Cardiac fibroblast (primary cell): ENCODE data around the gene KCNB1.

Source experiments
- DNase-seq, 2 donors: peaks; one replicate each; pipeline versions ENCODE4 v3.0.0 to v3.0.0-alpha.2; 2010; ENCODE audit warnings: low read depth in 2 of 2
- H3K4me3 ChIP-seq, 2 donors: replicated peaks in 1 of 2; 1 replicate in 1 of 2; 2 replicates in 1 of 2; pipeline ENCODE4 v1.5.1; 2011; ENCODE audit warnings: low read depth in 2 of 2, low read length in 2 of 2, mild to moderate bottlenecking in 2 of 2, moderate library complexity in 1 of 2
- TF ChIP-seq, protein P1 (sequence below): IDR thresholded peaks from one replicate; pipeline ENCODE4 v1.5.1; 2011; ENCODE audit warnings: low read depth, mild to moderate bottlenecking, low read length, inconsistent platforms

Gene KCNB1

DNA sequence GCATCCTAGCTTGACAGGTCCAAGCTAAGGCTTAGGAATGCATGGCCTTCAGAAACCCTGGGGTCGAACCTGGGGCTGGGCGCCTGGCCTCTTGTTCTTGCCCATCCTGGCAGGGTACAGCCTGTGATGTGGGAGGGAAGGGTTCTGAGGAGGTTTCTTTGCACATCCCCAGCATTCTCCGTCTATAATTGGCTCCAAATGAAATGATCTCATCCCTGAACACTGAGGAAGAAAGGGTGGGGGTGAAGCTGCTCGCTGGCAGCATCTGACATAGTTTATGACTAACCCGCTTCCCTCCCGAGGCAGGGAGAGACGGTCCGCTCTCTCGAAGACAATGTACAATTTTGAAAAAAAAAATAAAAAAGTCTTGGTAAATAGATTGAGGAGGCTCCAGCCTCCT, 137.5 kb downstream of the KCNB1 start:
- peak; percentile 93 to 97 for DNase-seq
- H3K4me3 ChIP-seq, result no peak overlapping the region
- TF ChIP-seq, protein P1, sequence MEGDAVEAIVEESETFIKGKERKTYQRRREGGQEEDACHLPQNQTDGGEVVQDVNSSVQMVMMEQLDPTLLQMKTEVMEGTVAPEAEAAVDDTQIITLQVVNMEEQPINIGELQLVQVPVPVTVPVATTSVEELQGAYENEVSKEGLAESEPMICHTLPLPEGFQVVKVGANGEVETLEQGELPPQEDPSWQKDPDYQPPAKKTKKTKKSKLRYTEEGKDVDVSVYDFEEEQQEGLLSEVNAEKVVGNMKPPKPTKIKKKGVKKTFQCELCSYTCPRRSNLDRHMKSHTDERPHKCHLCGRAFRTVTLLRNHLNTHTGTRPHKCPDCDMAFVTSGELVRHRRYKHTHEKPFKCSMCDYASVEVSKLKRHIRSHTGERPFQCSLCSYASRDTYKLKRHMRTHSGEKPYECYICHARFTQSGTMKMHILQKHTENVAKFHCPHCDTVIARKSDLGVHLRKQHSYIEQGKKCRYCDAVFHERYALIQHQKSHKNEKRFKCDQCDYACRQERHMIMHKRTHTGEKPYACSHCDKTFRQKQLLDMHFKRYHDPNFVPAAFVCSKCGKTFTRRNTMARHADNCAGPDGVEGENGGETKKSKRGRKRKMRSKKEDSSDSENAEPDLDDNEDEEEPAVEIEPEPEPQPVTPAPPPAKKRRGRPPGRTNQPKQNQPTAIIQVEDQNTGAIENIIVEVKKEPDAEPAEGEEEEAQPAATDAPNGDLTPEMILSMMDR, result no peak

GRCh38 chr20:49344140-49344539, 138.3 kb downstream of the KCNB1 start:
- DNase-seq, result no peak
- TF ChIP-seq, protein P1, result no peak
- H3K4me3 ChIP-seq, result no peak overlapping the region

- no peak overlapping the region for H3K4me3 ChIP-seq
- TF ChIP-seq, protein P1, result no peak
- DNase-seq, result peak in 1 of 2 donors; percentile 13
Observed at GRCh38 chr20:49343246-49343645, 139.2 kb downstream of the KCNB1 start.

DNA sequence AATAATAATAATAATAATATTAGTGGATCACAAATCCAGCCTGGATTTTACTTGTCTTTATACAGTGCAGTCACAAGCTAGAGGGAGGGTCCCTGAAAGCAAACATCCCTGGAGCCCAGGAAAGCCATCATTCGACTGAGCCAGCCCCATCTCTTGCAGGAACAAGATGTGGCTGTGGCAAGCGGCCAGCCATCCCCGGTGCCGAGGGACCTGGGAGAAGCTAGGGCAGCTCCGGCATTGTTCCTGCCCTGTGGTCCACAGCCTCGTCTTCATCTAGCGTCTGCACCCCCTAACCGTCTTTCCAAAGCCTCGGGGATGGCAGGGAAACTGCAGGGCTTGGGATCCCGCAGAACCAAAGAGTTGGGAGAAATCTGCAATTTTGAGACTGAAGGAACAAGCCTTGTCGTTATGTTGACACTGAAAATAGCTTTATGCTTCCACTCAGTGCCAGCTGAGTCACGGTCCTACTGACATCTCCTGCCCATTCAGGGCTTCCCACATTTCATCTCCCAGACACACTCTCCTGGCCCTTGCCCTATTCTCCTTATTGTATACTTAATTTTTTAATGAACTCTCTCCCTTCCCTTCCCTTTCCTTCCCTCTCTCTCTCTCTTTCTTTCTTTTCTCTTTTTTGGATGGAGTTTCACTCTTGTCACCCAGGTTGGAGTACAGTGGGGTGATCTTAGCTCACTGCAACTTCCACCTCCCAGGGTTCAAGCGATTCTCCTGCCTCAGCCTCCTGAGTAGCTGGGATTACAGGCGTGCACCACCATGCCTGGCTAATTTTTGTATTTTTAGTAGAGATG, 142.1 kb downstream of the KCNB1 start:
- H3K4me3 ChIP-seq, result no peak overlapping the region
- DNase-seq, result no peak
- TF ChIP-seq, protein P1, result no peak

GRCh38 chr20:49339123-49339522, 143.3 kb downstream of the KCNB1 start:
- H3K4me3 ChIP-seq, result no peak overlapping the region
- TF ChIP-seq, protein P1, result no peak
- DNase-seq, result no peak

- TF ChIP-seq, protein P1, result no peak
- DNase-seq, result no peak
- H3K4me3 ChIP-seq, result no peak overlapping the region
Observed at GRCh38 chr20:49338061-49338460, 144.4 kb downstream of the KCNB1 start.
